A375 (cell line): Measurements from ENCODE around the gene ZBTB22. TPM values are rescaled to one million over a fixed set of nuclear protein-coding genes. Genes with fewer than 3 reads are reported as not detected.

Experiments used
- total RNA-seq: library from RNA; depleted of rRNA; stranded (reverse); fragments of >200 nt; shearing (Covaris generic); gene quantifications from 2 replicates; pipeline ENCODE4 v1.2.3, GENCODE V29; 2014; rRNA removed

ZBTB22 gene
- total RNA-seq, result 12.6 and 14.3 TPM in 2 replicates

GRCh38 chr6:33317669-33318425 lies at the start of gene ZBTB22:
Gene ZBTB22 (minus strand): TSS chr6:33317744. CDS start chr6:33316916, 828 bp downstream.

GRCh38 chr6:33313709-33314514 lies 3.6 kb downstream of the ZBTB22 start, which contains the start of gene TAPBP:
Gene TAPBP (minus strand): TSS chr6:33314078. CDS start chr6:33314041, 37 bp downstream.

GRCh38 chr6:33298773-33299236 lies 18.7 kb downstream of the ZBTB22 start, which contains the start of gene RGL2:
Gene RGL2 (minus strand): TSS chr6:33298942. CDS start chr6:33298610, 332 bp downstream.

GRCh38 chr6:33288921-33289783 lies 28.4 kb downstream of the ZBTB22 start, which contains the start of the genes PFDN6 and WDR46:
Gene PFDN6 (plus strand): TSS chr6:33289601. CDS start chr6:33289857, 256 bp downstream.
Gene WDR46 (minus strand): TSS chr6:33289239. CDS start chr6:33289170, 69 bp downstream.

GRCh38 chr6:33276864-33277662 lies 40.5 kb downstream of the ZBTB22 start, which contains the start of gene B3GALT4:
Gene B3GALT4 (plus strand): TSS chr6:33277123. CDS start chr6:33277420, 297 bp downstream.

GRCh38 chr6:33271468-33272274 lies 45.9 kb downstream of the ZBTB22 start, which contains the start of the genes RPS18 and VPS52:
Gene RPS18 (plus strand): TSS chr6:33272075. CDS start chr6:33272120, 45 bp downstream.
Gene VPS52 (minus strand): TSS chr6:33271876. CDS start chr6:33271675, 201 bp downstream.

Other genes with a start within 250 kb of the ZBTB22 start
- gene HLA-DPA1, start 244.1 kb downstream of the ZBTB22 start, total RNA-seq, result 147 and 155 TPM in 2 replicates
- gene HLA-DPB1, start 241.8 kb downstream of the ZBTB22 start, total RNA-seq, result 96.3 and 110 TPM in 2 replicates
- 4.9 and 7.6 TPM in 2 replicates for gene COL11A2, start 125.3 kb downstream of the ZBTB22 start, total RNA-seq
- 23.0 and 23.8 TPM in 2 replicates for gene RXRB, start 117.1 kb downstream of the ZBTB22 start, total RNA-seq
- gene SLC39A7, start 116.9 kb downstream of the ZBTB22 start, total RNA-seq, result 72.3 and 75.1 TPM in 2 replicates
- 19.9 and 28.1 TPM in 2 replicates for gene HSD17B8, start 113.1 kb downstream of the ZBTB22 start, total RNA-seq
- gene RING1, start 109.2 kb downstream of the ZBTB22 start, total RNA-seq, result 33.7 and 37.4 TPM in 2 replicates
- 24.0 and 24.9 TPM in 2 replicates for gene VPS52, start 45.9 kb downstream of the ZBTB22 start, total RNA-seq
- gene RPS18, start 45.7 kb downstream of the ZBTB22 start, total RNA-seq, result 5,548 and 5,916 TPM in 2 replicates
- gene B3GALT4, start 40.6 kb downstream of the ZBTB22 start, total RNA-seq, result 1.1 and 2.6 TPM in 2 replicates
- 127 and 134 TPM in 2 replicates for gene WDR46, start 28.5 kb downstream of the ZBTB22 start, total RNA-seq
- 224 and 227 TPM in 2 replicates for gene PFDN6, start 28.1 kb downstream of the ZBTB22 start, total RNA-seq
- 24.5 and 26.1 TPM in 2 replicates for gene RGL2, start 18.8 kb downstream of the ZBTB22 start, total RNA-seq
- gene TAPBP, start 3.7 kb downstream of the ZBTB22 start, total RNA-seq, result 29.4 and 33.8 TPM in 2 replicates
- 47.5 and 49.4 TPM in 2 replicates for gene DAXX, start 5.2 kb upstream of the ZBTB22 start, total RNA-seq
- 34.4 and 37.4 TPM in 2 replicates for gene KIFC1, start 74.1 kb upstream of the ZBTB22 start, total RNA-seq
- 19.8 and 23.8 TPM in 2 replicates for gene PHF1, start 93.3 kb upstream of the ZBTB22 start, total RNA-seq
- gene CUTA, start 100.4 kb upstream of the ZBTB22 start, total RNA-seq, result 124 and 136 TPM in 2 replicates
- 3.6 and 4.1 TPM in 2 replicates for gene SYNGAP1, start 102.3 kb upstream of the ZBTB22 start, total RNA-seq
- 3.9 and 7.3 TPM in 2 replicates for gene ZBTB9, start 136.8 kb upstream of the ZBTB22 start, total RNA-seq